ELR (cell line): ENCODE results near the gene AGMO.
"Not testable (repeated sequence)": the region's sequence is repeated elsewhere in the genome, so short reads cannot be mapped to it uniquely, and the experiment has no call there.

Experiments used
- DNase-seq: peaks from one replicate; pipeline ENCODE4 v3.0.0-alpha.2; 2015; ENCODE audit warnings: low read depth

The AGMO gene

GRCh38 chr7:15559416-15559928 lies 2.3 kb downstream of the AGMO start:
- no peak for DNase-seq

- DNase-seq = peak; percentile 59
Measured at GRCh38 chr7:15558756-15559155, 3.1 kb downstream of the AGMO start.

GRCh38 chr7:15557686-15558085 lies 4.1 kb downstream of the AGMO start:
- peak; percentile 6 for DNase-seq

GRCh38 chr7:15557186-15557585 lies 4.6 kb downstream of the AGMO start:
- DNase-seq = peak; percentile 34

GRCh38 chr7:15556339-15557105 lies 5.3 kb downstream of the AGMO start:
- peak; percentile 19 for DNase-seq

GRCh38 chr7:15555381-15555859 lies 6.4 kb downstream of the AGMO start:
- peak; percentile 74 for DNase-seq

GRCh38 chr7:15554744-15555143 lies 7.1 kb downstream of the AGMO start:
- no peak for DNase-seq

- DNase-seq = peak; percentile 81
Measured at GRCh38 chr7:15554081-15554480, 7.7 kb downstream of the AGMO start.

- DNase-seq = not testable (repeated sequence)
Measured at GRCh38 chr7:15547320-15547719, 14.5 kb downstream of the AGMO start.

- DNase-seq = no peak
Measured at GRCh38 chr7:15546272-15546792, 15.5 kb downstream of the AGMO start.

GRCh38 chr7:15544050-15544449 lies 17.8 kb downstream of the AGMO start:
- DNase-seq = no peak

- no peak for DNase-seq
Measured at GRCh38 chr7:15543256-15543655, 18.6 kb downstream of the AGMO start.

GRCh38 chr7:15527648-15528047 lies 34.2 kb downstream of the AGMO start:
- DNase-seq = no peak

GRCh38 chr7:15525652-15526263 lies 36.1 kb downstream of the AGMO start:
- DNase-seq = no peak

GRCh38 chr7:15524077-15524476 lies 37.7 kb downstream of the AGMO start:
- peak; percentile 11 for DNase-seq

GRCh38 chr7:15517865-15518264 lies 44.0 kb downstream of the AGMO start:
- not testable (repeated sequence) for DNase-seq

GRCh38 chr7:15515252-15515651 lies 46.6 kb downstream of the AGMO start:
- DNase-seq = peak; percentile 17

- peak; percentile 43 for DNase-seq
Measured at GRCh38 chr7:15508258-15508657, 53.6 kb downstream of the AGMO start.

- no peak for DNase-seq
Measured at GRCh38 chr7:15507708-15508107, 54.1 kb downstream of the AGMO start.

GRCh38 chr7:15507171-15507570 lies 54.6 kb downstream of the AGMO start:
- DNase-seq = no peak

GRCh38 chr7:15505761-15506160 lies 56.1 kb downstream of the AGMO start:
- DNase-seq = no peak

GRCh38 chr7:15504351-15504750 lies 57.5 kb downstream of the AGMO start:
- no peak for DNase-seq
